ENCODE measurements around the gene COPG1.
A peak's percentile ranks its signal among the peaks of the same experiment; 100 is the strongest.
"Not testable (repeated sequence)": the region's sequence is repeated elsewhere in the genome, so short reads cannot be mapped to it uniquely, and the experiment has no call there.

The COPG1 gene

GRCh38 chr3:129245641-129246306 is 3.6 kb upstream of the COPG1 start:
- peak; percentile 87 for DNase-seq

GRCh38 chr3:129246636-129247035 is 2.8 kb upstream of the COPG1 start:
- no peak for DNase-seq

GRCh38 chr3:129248286-129248979 is 973 bp upstream of the COPG1 start:
- no peak for DNase-seq

- no peak for DNase-seq
Observed at GRCh38 chr3:129252748-129253147, 3.3 kb downstream of the COPG1 start.

GRCh38 chr3:129254536-129255230 is 5.3 kb downstream of the COPG1 start:
- DNase-seq, result no peak

GRCh38 chr3:129256270-129256669 is 6.9 kb downstream of the COPG1 start:
- DNase-seq, result no peak

- no peak for DNase-seq
Observed at GRCh38 chr3:129257609-129258008, 8.2 kb downstream of the COPG1 start.

- no peak for DNase-seq
Observed at GRCh38 chr3:129259612-129260477, 10.4 kb downstream of the COPG1 start.

- DNase-seq, result no peak
Observed at GRCh38 chr3:129260606-129261005, 11.2 kb downstream of the COPG1 start.

- no peak for DNase-seq
Observed at GRCh38 chr3:129261894-129262293, 12.5 kb downstream of the COPG1 start.

GRCh38 chr3:129263161-129263910 is 13.9 kb downstream of the COPG1 start:
- no peak for DNase-seq

- DNase-seq, result not testable (repeated sequence)
Observed at GRCh38 chr3:129264994-129265393, 15.6 kb downstream of the COPG1 start.

- no peak for DNase-seq
Observed at GRCh38 chr3:129266651-129267050, 17.2 kb downstream of the COPG1 start.

GRCh38 chr3:129268396-129268795 is 19.0 kb downstream of the COPG1 start:
- no peak for DNase-seq

- no peak for DNase-seq
Observed at GRCh38 chr3:129271674-129272073, 22.3 kb downstream of the COPG1 start.

GRCh38 chr3:129276385-129276784 is 27.0 kb downstream of the COPG1 start:
- DNase-seq, result peak; percentile 56

GRCh38 chr3:129277829-129278271 is 28.4 kb downstream of the COPG1 start:
- peak; percentile 38 for DNase-seq

- DNase-seq, result peak; percentile 95
Observed at GRCh38 chr3:129278439-129278965, 29.1 kb downstream of the COPG1 start, which contains the start of gene HMCES. Gene HMCES (plus strand): TSS chr3:129278870. CDS start chr3:129279733, 863 bp downstream.

GRCh38 chr3:129278966-129279906 is 29.8 kb downstream of the COPG1 start:
- DNase-seq, result peak; percentile 56

- DNase-seq, result no peak
Observed at GRCh38 chr3:129280183-129280582, 30.8 kb downstream of the COPG1 start.

GRCh38 chr3:129281726-129282125 is 32.3 kb downstream of the COPG1 start:
- DNase-seq, result no peak

Measured in femur (tissue), 1 donor.